Measurements from ENCODE around the gene ZNF521.

Gene ZNF521

DNA sequence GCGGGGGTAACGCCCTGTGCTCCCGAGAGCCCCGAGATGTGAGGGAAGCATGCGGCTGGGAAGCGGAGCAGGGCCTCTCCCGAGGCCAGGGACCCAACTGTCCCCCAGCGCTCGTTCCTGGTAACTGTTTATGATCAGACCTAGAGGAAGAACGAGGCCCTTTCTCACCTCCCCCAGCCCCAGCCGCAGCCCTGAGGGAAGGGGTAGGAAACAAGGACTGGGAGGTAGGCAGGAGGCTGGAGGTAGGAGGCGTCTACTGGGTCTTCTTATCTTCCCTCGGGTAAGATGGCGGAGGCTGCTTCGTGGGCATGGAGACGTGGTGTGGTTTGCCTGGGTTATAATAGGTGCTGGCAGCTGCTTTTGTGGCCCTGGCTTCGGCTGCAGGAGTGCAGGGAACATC is 335.8 kb downstream of the ZNF521 start:
- DNase-seq = no peak

Measured in NCI-H146 (cell line).